GM12878 (cell line): Measurements from ENCODE around the gene BEND7. TPM values are rescaled to one million over a fixed set of nuclear protein-coding genes. Genes with fewer than 3 reads are reported as not detected.

Experiments
- ATAC-seq: fragments of 200-7000 bp; cut with Tn5 transposase; 3 replicates; pipeline ENCODE4 v1.9.1; 2020; ENCODE audit warnings: mild to moderate bottlenecking, moderate library complexity
- BruUV-seq: library from RNA; stranded (reverse); fragments of 400-500 nt; replicated peaks from 2 replicates; lab custom pipeline; 2021; lab: Mats Ljungman, UMichigan
- CTCF ChIA-PET: fragments of 300-600 bp; sonication (Branson Sonifier 250); formaldehyde crosslinking; extraction: SDS; loops from one replicate; lab custom pipeline; 2021; ENCODE audit warnings: inconsistent platforms; lab: Yijun Ruan, JAX
- POLR2A ChIA-PET: fragments of 350-600 bp; formaldehyde crosslinking; extraction: SDS; loops from one replicate; lab custom pipeline; 2021; ENCODE audit warnings: inconsistent platforms; lab: Charles Lee
- RAD21 ChIA-PET: fragments of 300-600 bp; sonication (Branson Sonifier 250); formaldehyde crosslinking; loops from one replicate; lab custom pipeline; 2023; ENCODE audit warnings: antibody characterized with exemption; ENCODE audit not compliant: unreplicated experiment; lab: Charles Lee
- SMC1A ChIA-PET: fragments of 300-600 bp; sonication (Branson Sonifier 250); formaldehyde crosslinking; loops from one replicate; lab custom pipeline; 2023; ENCODE audit not compliant: unreplicated experiment, uncharacterized antibody; lab: Charles Lee
- DNase-seq: peaks from one replicate; pipeline ENCODE4 v3.0.0-alpha.2; 2011; ENCODE audit warnings: low read depth, low spot score
- FAIRE-seq: peaks from 3 replicates; lab custom pipeline; 2011; peaks lifted over from hg19 to GRCh38; lab: Jason Lieb, UNC
- H2AFZ ChIP-seq: 2 replicates; pipeline ENCODE4 v1.6.0; 2011; ENCODE audit warnings: low read depth, low read length, control low read depth; ENCODE audit not compliant: control insufficient read depth
- H3K27ac ChIP-seq: 2 replicates; pipeline ENCODE4 v1.5.1; 2011; ENCODE audit warnings: control low read depth; ENCODE audit not compliant: control insufficient read depth, insufficient read depth
- H3K27me3 ChIP-seq, 2 experiments: replicated peaks in 1 of 2; 2 replicates each; pipeline versions ENCODE4 v1.6.0 to v1.6.1; 2011; ENCODE audit warnings: low read length in 1 of 2; ENCODE audit not compliant: control insufficient read depth in 2 of 2, insufficient read depth in 2 of 2
- H3K36me3 ChIP-seq, 2 experiments: 2 replicates each; pipeline ENCODE4 v1.5.1; 2011; ENCODE audit warnings: low read length in 1 of 2; ENCODE audit not compliant: control insufficient read depth in 2 of 2, insufficient read depth in 2 of 2
- H3K4me1 ChIP-seq: 2 replicates; pipeline ENCODE4 v1.6.1; 2011; ENCODE audit warnings: mild to moderate bottlenecking, low read length, moderate library complexity, mixed read lengths; ENCODE audit not compliant: control insufficient read depth, insufficient read depth
- H3K4me2 ChIP-seq: 2 replicates; pipeline ENCODE4 v1.6.0; 2011; ENCODE audit warnings: control low read depth; ENCODE audit not compliant: control insufficient read depth, insufficient read depth
- H3K4me3 ChIP-seq: fragments of 200-600 bp; sonication (generic); 2 replicates; pipeline ENCODE4 v1.5.1; 2016
- H3K79me2 ChIP-seq: 2 replicates; pipeline ENCODE4 v1.6.0; 2011; ENCODE audit warnings: low read length; ENCODE audit not compliant: control insufficient read depth, insufficient read depth
- H3K9ac ChIP-seq: 2 replicates; pipeline ENCODE4 v1.8.0; 2011; ENCODE audit warnings: low read length, control low read depth, mixed read lengths; ENCODE audit not compliant: control insufficient read depth, insufficient read depth
- H3K9me3 ChIP-seq: replicated peaks from 3 replicates; pipeline ENCODE4 v1.5.1; 2011; ENCODE audit warnings: mild to moderate bottlenecking, low read length; ENCODE audit not compliant: control insufficient read depth, insufficient read depth
- H4K20me1 ChIP-seq: 2 replicates; pipeline ENCODE4 v1.6.0; 2011; ENCODE audit not compliant: control insufficient read depth, insufficient read depth
- CBX3 ChIP-seq: fragments of 200-600 bp; sonication (generic); IDR thresholded peaks from 2 replicates; pipeline ENCODE4 v1.6.1; 2016; ENCODE audit warnings: low read depth, borderline replicate concordance
- CHD1 ChIP-seq: IDR thresholded peaks from 2 replicates; pipeline ENCODE4 v1.6.1; 2012; ENCODE audit warnings: low read depth, low read length, improper control_type of control experiment
- FOXK2 ChIP-seq: fragments of 450-650 bp; IDR thresholded peaks from 2 replicates; pipeline ENCODE4 v1.6.1; 2017; ENCODE audit warnings: mild to moderate bottlenecking, moderate library complexity
- HDGF ChIP-seq: fragments of 450-650 bp; IDR thresholded peaks from 2 replicates; pipeline ENCODE4 v1.6.1; 2016; ENCODE audit warnings: antibody characterized with exemption
- LARP7 ChIP-seq: fragments of 450-650 bp; IDR thresholded peaks from 2 replicates; pipeline ENCODE4 v1.6.1; 2017; ENCODE audit warnings: mild to moderate bottlenecking
- MEF2B ChIP-seq: fragments of 450-650 bp; IDR thresholded peaks from 2 replicates; pipeline ENCODE4 v1.6.1; 2018; ENCODE audit warnings: mild to moderate bottlenecking, moderate library complexity; ENCODE audit not compliant: partially characterized antibody, poor library complexity, severe bottlenecking
- MTA2 ChIP-seq: fragments of 450-650 bp; IDR thresholded peaks from 2 replicates; pipeline ENCODE4 v1.6.1; 2016; ENCODE audit warnings: low read depth, mild to moderate bottlenecking, moderate library complexity
- MYB ChIP-seq: fragments of 150-350 bp; IDR thresholded peaks from 2 replicates; pipeline ENCODE4 v1.6.1; 2014; ENCODE audit warnings: mild to moderate bottlenecking, low read depth, low read length, borderline replicate concordance
- PAX5 ChIP-seq: IDR thresholded peaks from 2 replicates; pipeline ENCODE4 v1.6.1; 2011; ENCODE audit warnings: low read depth, low read length, borderline replicate concordance
- RBBP5 ChIP-seq: fragments of 200-600 bp; sonication (generic); conservative IDR thresholded peaks from 2 replicates; pipeline ENCODE4 v1.6.1; 2016
- SREBF1 ChIP-seq: IDR thresholded peaks from 2 replicates; pipeline ENCODE4 v1.6.1; 2012; ENCODE audit warnings: mild to moderate bottlenecking, low read length
- SRF ChIP-seq, 2 experiments: IDR thresholded peaks; 2 replicates each; pipeline ENCODE4 v1.6.1; 2011; ENCODE audit warnings: low read depth in 2 of 2, low read length in 2 of 2, mild to moderate bottlenecking in 1 of 2, moderate library complexity in 1 of 2
- WGBS: methylation state at CpG from one replicate; pipeline ENCODE4 v1.1.6; 2016; ENCODE audit warnings: low lambda C conversion rate; ENCODE audit not compliant: insufficient replicate concordance, insufficient coverage; ENCODE audit errors: missing lambda C conversion rate; 5-methylcytosine and 5-hydroxymethylcytosine counted together
- in situ Hi-C: fragments of 300-500 bp; cut with MboI; formaldehyde crosslinking; loops from 9 replicates; pipeline ENCODE4 v1.14.3; 2018; ENCODE audit warnings: mixed read lengths
- intact Hi-C: fragments of 100-400 bp; cut with micrococcal nuclease; formaldehyde crosslinking; loops from one replicate; pipeline ENCODE4 v1.14.2; 2022; ENCODE audit not compliant: unreplicated experiment
- polyA plus RNA-seq, 11 experiments: library from polyadenylated mRNA; depleted of rRNA in 4 of 11; unstranded in 6 of 11; stranded (reverse) in 5 of 11; fragments of >200 nt; fragmentation: Nextera tagmentation in 4 of 11; fragmentation: Illumina TruSeq in 1 of 11; extraction: Ambion mirVana in 4 of 11; extraction: Trizol in 1 of 11; gene quantifications; 1 replicate in 1 of 11; 2 replicates in 10 of 11; pipeline versions ENCODE4 v1.2.1 to v1.2.3, GENCODE V29; 2011 to 2016; ENCODE audit warnings: inconsistent platforms in 2 of 11, missing spikeins in 2 of 11, low read depth in 1 of 11
- total RNA-seq, 4 experiments: library from RNA; depleted of rRNA in 3 of 4; stranded (reverse); fragments of >200 nt in 3 of 4; fragmentation: Illumina TruSeq in 1 of 4; extraction: Trizol in 1 of 4; gene quantifications; 2 replicates each; pipeline versions ENCODE4 v1.2.1 to v1.2.3, GENCODE V29; 2013 to 2021
- TF ChIP-seq, protein P1 (sequence below): IDR thresholded peaks from 2 replicates; pipeline ENCODE4 v1.6.1; 2011; ENCODE audit warnings: low read depth, mild to moderate bottlenecking, low read length, moderate library complexity, borderline replicate concordance; ENCODE audit errors: extremely low read depth
- TF ChIP-seq, protein P2 (sequence below): fragments of 450-650 bp; IDR thresholded peaks from 2 replicates; pipeline ENCODE4 v1.6.1; 2017; ENCODE audit warnings: borderline replicate concordance
- TF ChIP-seq, protein P3 (sequence below): fragments of 150-350 bp; IDR thresholded peaks from 2 replicates; pipeline ENCODE4 v1.6.1; 2016; ENCODE audit warnings: low read depth, low read length
- TF ChIP-seq, protein P4 (sequence below): IDR thresholded peaks from 2 replicates; pipeline ENCODE4 v1.6.1; 2012; ENCODE audit warnings: low read depth, low read length, improper control_type of control experiment
- TF ChIP-seq, protein P5 (sequence below), 3 experiments: IDR thresholded peaks in 2 of 3; conservative IDR thresholded peaks in 1 of 3; 2 replicates each; pipeline ENCODE4 v1.5.1; 2011; ENCODE audit warnings: low read depth in 3 of 3, low read length in 3 of 3, mild to moderate bottlenecking in 3 of 3, control low read depth in 2 of 3, moderate library complexity in 2 of 3, inconsistent platforms in 1 of 3, mixed read lengths in 1 of 3; ENCODE audit not compliant: control insufficient read depth in 2 of 3, insufficient read depth in 1 of 3; ENCODE audit errors: extremely low read depth in 1 of 3

Gene BEND7
- total and polyA plus RNA-seq, 10 of the 15 experiments (the other 5 are each of a cell fraction or from before 2014, with no cell fraction given) = not detected

DNA sequence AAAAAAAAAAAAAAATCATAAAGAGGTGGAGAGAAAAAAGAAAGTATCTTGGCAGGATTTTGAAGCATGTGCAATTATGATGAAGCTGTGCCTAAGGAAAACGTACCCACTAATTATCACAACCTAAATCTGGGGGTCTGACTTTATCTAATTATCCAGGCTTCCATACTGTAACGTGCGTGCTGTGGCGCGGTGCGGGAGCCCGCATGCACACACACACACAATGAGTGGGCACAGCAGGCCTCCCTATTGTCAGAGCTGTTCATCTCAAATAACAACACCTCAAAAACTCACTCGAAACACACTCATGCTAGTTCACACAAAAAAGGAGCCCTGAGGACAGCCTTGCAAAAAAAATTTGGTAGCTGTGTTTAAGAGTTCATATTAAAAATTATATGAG, 31.9 kb downstream of the BEND7 start:
- no TSS peak for BruUV-seq
- no peaks in the 10 kb centered on the region for H3K36me3 ChIP-seq
- DNase-seq = no peak
- no peak overlapping the region for H3K27ac ChIP-seq
- no peak overlapping the region for H2AFZ ChIP-seq
- H3K27me3 ChIP-seq = peaks cover 2 to 5% of the 10 kb centered on the region in 2 experiments; a peak in 2 of 4 replicates
- CTCF ChIA-PET = interaction anchor here (0.7 to 1.8 kb wide), 4 partner anchors 46 to 124 kb away, joined by 3 to 4 read pairs (median 3); no protein-coding TSS in a partner anchor
- in situ Hi-C loops (no loop called here), intact Hi-C loops (no loop called here)
- no peaks in the 10 kb centered on the region for H4K20me1 ChIP-seq
- no peaks in the 10 kb centered on the region for H3K4me1 ChIP-seq
- RAD21 ChIA-PET = no interaction called here
- SMC1A ChIA-PET = interaction anchor here (0.6 kb wide), 1 partner anchor 14 kb away, joined by 4 read pairs; no protein-coding TSS in a partner anchor
- ATAC-seq = no peak
- 64% methylated on average over 8 of the region's 8 CpGs for WGBS
- no peak overlapping the region for H3K4me2 ChIP-seq
- no peaks in the 10 kb centered on the region for H3K9me3 ChIP-seq
- H3K79me2 ChIP-seq = no peaks in the 10 kb centered on the region
- POLR2A ChIA-PET = no interaction called here
- H3K4me3 ChIP-seq = no peak overlapping the region
- no peak for FAIRE-seq
- H3K9ac ChIP-seq = no peak overlapping the region
- TF ChIP-seq CBX3 (no peak), HDGF (no peak), SRF (IDR thresholded peaks at IDR 0.05; ENCODE audit: low read depth in 2 of 2, low read length in 2 of 2) (no peak), MYB (no peak), FOXK2 (no peak), PAX5 (no peak), MEF2B (no peak), RBBP5 (no peak), CHD1 (no peak), LARP7 (no peak), MTA2 (no peak), SREBF1 (no peak)
- TF ChIP-seq, protein P1, sequence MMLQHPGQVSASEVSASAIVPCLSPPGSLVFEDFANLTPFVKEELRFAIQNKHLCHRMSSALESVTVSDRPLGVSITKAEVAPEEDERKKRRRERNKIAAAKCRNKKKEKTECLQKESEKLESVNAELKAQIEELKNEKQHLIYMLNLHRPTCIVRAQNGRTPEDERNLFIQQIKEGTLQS = no peak
- TF ChIP-seq, protein P2, sequence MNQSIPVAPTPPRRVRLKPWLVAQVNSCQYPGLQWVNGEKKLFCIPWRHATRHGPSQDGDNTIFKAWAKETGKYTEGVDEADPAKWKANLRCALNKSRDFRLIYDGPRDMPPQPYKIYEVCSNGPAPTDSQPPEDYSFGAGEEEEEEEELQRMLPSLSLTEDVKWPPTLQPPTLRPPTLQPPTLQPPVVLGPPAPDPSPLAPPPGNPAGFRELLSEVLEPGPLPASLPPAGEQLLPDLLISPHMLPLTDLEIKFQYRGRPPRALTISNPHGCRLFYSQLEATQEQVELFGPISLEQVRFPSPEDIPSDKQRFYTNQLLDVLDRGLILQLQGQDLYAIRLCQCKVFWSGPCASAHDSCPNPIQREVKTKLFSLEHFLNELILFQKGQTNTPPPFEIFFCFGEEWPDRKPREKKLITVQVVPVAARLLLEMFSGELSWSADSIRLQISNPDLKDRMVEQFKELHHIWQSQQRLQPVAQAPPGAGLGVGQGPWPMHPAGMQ = no peak
- TF ChIP-seq, protein P3, sequence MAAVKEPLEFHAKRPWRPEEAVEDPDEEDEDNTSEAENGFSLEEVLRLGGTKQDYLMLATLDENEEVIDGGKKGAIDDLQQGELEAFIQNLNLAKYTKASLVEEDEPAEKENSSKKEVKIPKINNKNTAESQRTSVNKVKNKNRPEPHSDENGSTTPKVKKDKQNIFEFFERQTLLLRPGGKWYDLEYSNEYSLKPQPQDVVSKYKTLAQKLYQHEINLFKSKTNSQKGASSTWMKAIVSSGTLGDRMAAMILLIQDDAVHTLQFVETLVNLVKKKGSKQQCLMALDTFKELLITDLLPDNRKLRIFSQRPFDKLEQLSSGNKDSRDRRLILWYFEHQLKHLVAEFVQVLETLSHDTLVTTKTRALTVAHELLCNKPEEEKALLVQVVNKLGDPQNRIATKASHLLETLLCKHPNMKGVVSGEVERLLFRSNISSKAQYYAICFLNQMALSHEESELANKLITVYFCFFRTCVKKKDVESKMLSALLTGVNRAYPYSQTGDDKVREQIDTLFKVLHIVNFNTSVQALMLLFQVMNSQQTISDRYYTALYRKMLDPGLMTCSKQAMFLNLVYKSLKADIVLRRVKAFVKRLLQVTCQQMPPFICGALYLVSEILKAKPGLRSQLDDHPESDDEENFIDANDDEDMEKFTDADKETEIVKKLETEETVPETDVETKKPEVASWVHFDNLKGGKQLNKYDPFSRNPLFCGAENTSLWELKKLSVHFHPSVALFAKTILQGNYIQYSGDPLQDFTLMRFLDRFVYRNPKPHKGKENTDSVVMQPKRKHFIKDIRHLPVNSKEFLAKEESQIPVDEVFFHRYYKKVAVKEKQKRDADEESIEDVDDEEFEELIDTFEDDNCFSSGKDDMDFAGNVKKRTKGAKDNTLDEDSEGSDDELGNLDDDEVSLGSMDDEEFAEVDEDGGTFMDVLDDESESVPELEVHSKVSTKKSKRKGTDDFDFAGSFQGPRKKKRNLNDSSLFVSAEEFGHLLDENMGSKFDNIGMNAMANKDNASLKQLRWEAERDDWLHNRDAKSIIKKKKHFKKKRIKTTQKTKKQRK = no peak
- TF ChIP-seq, protein P4, sequence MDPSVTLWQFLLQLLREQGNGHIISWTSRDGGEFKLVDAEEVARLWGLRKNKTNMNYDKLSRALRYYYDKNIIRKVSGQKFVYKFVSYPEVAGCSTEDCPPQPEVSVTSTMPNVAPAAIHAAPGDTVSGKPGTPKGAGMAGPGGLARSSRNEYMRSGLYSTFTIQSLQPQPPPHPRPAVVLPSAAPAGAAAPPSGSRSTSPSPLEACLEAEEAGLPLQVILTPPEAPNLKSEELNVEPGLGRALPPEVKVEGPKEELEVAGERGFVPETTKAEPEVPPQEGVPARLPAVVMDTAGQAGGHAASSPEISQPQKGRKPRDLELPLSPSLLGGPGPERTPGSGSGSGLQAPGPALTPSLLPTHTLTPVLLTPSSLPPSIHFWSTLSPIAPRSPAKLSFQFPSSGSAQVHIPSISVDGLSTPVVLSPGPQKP = no peak
- TF ChIP-seq, protein P5, sequence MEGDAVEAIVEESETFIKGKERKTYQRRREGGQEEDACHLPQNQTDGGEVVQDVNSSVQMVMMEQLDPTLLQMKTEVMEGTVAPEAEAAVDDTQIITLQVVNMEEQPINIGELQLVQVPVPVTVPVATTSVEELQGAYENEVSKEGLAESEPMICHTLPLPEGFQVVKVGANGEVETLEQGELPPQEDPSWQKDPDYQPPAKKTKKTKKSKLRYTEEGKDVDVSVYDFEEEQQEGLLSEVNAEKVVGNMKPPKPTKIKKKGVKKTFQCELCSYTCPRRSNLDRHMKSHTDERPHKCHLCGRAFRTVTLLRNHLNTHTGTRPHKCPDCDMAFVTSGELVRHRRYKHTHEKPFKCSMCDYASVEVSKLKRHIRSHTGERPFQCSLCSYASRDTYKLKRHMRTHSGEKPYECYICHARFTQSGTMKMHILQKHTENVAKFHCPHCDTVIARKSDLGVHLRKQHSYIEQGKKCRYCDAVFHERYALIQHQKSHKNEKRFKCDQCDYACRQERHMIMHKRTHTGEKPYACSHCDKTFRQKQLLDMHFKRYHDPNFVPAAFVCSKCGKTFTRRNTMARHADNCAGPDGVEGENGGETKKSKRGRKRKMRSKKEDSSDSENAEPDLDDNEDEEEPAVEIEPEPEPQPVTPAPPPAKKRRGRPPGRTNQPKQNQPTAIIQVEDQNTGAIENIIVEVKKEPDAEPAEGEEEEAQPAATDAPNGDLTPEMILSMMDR (IDR thresholded peaks at IDR 0.05 in 2 of 3, conservative IDR thresholded peaks at IDR 0.05 in 1 of 3; ENCODE audit: control insufficient read depth in 2 of 3, extremely low read depth in 1 of 3, insufficient read depth in 1 of 3, low read depth in 3 of 3, low read length in 3 of 3) = no peak
